Effector CD4-positive, alpha-beta T cell (primary cell): ENCODE measurements around the gene EVI5.
"Not testable (repeated sequence)": the region's sequence is repeated elsewhere in the genome, so short reads cannot be mapped to it uniquely, and the experiment has no call there.

Experiments
- DNase-seq: peaks from one replicate; pipeline ENCODE4 v3.0.0-alpha.2; 2020

The EVI5 gene

GRCh38 chr1:92747735-92748134 lies 37.2 kb downstream of the EVI5 start:
- no peak for DNase-seq

GRCh38 chr1:92746255-92746654 lies 38.7 kb downstream of the EVI5 start:
- DNase-seq, result not testable (repeated sequence)

DNA sequence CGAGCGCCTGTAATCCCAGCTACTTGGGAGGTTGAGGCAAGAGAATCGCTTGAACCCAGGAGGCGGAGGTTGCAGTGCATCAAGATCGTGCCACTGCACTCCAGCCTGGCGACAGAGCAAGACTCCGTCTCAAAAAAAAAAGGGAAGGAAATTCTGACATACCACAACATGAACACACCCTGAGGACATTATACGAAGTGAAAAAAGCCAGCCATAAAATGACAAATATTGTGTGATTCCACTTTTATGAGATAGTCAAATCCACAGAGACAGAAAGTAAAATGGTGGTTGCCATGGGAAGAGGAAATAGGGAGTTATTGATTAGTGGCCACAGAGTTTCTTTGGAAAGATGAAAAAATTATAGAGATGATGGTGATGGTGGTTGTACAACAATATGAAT lies 41.7 kb downstream of the EVI5 start:
- DNase-seq, result no peak

DNA sequence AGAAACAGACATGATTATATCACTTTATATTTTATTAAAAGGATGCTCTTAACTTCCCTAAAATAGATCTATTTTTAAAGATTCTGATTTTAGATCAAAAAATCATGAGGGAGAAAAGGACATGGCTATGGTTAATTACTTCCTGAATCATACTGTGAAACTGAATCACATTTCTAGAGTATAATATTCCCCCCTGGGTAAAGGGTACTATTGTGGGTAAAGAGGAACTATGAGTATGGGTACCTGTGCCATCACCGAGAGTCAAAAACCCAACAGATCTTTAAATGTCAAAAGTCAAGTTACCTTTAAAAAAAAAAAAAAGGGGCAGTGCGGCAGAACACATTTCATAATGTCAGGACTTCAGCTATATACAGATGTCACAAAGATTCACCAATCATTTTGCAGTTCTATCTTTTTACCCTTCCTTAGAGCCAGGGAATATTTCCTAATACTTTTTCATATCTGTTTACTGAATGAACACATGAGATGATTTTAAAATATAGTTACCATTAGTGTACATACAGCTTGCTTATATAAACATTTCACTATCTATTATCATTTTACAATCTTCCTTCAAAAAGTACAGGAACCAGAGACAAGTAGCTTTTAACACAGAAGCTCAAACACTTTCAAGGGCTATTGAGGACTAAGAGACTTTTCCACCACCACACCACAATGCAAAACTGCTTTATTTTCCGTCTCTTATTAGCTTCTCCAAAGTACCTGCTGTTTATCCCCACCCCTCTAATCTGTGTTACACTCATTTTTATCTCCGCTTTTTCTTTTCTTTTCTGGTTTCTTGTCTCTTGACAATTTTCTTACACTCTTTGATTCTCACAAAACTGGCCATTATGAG lies 45.0 kb downstream of the EVI5 start:
- DNase-seq, result no peak

- no peak for DNase-seq
These were observed 48.5 kb downstream of the EVI5 start for GRCh38 chr1:92736395-92736794.

DNA sequence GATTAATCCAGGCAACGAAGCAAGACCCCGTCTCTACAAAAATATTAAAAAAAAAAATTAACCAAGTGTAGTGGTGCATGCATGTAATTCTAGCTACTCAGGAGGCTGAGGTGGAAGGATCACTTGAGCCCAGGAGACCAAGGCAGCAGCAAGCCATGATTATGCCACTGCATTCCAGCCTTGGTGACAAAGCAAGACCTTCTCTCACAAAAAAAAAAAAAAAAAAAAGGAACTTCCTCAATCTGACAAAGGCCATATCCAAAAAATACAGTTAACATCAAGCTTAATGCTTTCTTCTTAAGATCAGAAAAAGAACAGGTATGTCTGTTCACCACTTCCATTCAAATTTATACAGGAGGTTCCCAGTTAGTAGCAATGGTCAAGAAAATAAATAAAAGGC lies 54.4 kb downstream of the EVI5 start:
- no peak for DNase-seq

GRCh38 chr1:92728697-92729096 lies 56.2 kb downstream of the EVI5 start:
- DNase-seq, result no peak

GRCh38 chr1:92723713-92724112 lies 61.2 kb downstream of the EVI5 start:
- DNase-seq, result not testable (repeated sequence)

GRCh38 chr1:92721886-92722285 lies 63.0 kb downstream of the EVI5 start:
- DNase-seq, result no peak

GRCh38 chr1:92721157-92721556 lies 63.8 kb downstream of the EVI5 start:
- not testable (repeated sequence) for DNase-seq

- DNase-seq, result not testable (repeated sequence)
These were observed 69.4 kb downstream of the EVI5 start for GRCh38 chr1:92715476-92715951.

GRCh38 chr1:92713939-92714338 lies 71.0 kb downstream of the EVI5 start:
- no peak for DNase-seq

DNA sequence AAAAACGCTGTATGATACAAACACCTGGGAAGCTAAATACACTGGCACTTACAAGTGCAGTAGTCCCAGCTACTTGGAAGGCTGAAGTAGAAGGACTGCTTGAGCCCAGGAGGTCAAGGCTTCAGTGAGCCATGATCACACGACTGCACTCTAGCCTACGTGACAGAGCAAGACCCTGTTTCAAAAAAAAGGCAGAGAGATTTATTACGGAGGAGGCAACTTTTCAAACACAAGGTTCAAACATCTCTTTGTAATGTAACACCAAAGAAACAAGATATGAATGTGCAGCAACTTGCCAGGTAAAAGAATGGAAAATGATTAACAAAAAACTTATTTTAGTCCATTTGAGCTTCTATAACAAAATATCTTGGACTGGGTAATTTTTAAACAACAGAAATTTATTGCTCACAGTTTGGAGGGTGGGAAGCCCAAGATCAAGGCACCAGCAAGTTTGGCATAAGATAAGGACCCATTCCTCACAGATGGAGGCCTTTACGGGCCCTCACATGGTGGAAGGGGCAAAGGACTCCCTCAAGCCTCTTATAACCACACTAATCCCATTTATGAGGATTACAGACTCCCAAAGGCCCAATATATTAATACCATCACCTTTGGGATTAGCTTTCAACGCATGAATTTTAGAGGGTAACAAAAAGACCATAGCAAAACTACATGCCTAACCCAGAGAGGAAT lies 73.3 kb downstream of the EVI5 start:
- no peak for DNase-seq

DNA sequence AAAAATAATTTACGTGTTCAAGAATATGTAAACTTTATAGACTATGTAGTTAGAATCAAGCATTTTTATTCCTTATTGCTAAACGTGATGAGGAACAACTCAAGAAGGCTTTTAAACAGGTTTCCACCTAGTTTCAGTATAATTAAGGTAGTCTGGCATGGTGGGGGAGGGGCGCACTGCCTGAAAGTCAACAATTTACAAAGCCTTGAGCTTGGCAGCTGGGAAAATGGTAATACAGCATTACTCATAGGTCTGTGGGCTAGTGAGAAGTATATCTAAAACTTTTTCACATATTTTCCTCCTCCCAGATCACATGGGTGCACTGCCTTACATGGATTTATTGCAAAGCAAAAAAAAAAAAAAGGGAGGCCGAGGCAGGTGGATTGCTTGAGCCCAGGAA lies 75.2 kb downstream of the EVI5 start:
- no peak for DNase-seq

- DNase-seq, result no peak
These were observed 76.4 kb downstream of the EVI5 start for GRCh38 chr1:92708368-92708950.

- DNase-seq, result no peak
These were observed 77.2 kb downstream of the EVI5 start for GRCh38 chr1:92707709-92708108.

GRCh38 chr1:92707292-92707691 lies 77.6 kb downstream of the EVI5 start:
- no peak for DNase-seq

- no peak for DNase-seq
These were observed 79.5 kb downstream of the EVI5 start for GRCh38 chr1:92705446-92705845.

DNA sequence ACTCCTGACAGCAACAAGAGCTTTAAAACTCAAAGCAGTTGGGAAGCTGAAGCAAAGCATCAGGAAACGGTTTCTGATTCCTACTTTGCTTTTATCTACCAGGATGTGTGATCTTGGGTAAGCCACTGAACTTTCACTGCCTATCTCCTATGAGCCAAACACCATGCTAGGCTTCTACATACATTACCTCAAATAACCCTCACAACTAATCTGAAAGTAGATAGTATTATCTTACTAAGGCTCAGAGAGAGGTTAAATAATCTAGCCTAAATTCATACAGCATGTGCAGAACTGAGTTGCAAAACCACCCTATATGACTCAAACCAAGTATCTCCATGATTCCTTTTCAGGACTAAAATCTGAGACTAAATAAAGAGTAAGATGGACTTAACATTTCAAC lies 83.8 kb downstream of the EVI5 start:
- no peak for DNase-seq

DNA sequence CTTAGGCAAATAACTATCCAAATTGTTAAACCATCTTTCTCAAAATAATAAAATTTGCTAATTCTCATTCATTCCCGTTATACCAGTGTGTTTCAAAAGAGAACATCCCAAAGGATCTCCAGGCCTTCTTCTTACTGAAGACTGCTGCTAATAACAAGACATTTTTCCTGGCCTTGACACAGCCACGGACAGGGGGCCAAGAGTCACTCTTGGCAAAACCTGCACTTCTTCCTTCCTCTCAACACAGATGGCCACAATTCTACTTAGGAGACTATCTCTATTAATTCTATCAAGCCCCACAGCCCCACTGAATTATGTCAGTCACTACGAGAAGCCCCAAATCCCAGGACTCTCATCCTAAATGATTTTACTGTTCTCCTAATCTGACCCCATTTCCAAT lies 86.0 kb downstream of the EVI5 start:
- DNase-seq, result no peak

DNA sequence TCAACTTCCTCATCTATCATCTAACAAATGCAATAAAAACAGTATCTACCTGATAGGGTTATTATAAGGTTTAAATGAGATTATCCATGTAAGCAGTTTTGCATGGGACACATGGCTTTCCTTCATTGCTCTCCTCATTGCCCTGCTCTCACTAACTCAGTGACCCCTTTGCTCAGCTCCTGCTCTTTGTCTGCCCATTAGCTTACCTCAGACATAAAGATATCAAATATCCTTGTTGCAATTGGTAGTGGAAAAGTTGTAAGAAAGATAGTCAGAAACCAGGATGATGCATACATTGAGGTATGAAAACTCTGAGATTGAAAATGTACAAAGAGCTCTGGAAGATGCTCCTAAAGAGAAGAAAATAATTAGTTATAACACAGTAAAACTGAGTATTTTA lies 89.8 kb downstream of the EVI5 start:
- DNase-seq, result no peak

GRCh38 chr1:92691925-92692324 lies 93.0 kb downstream of the EVI5 start:
- no peak for DNase-seq

- DNase-seq, result no peak
These were observed 94.5 kb downstream of the EVI5 start for GRCh38 chr1:92690212-92690906.
